HEK293 (cell line): ENCODE measurements around the gene CNN1.
A peak's percentile ranks its signal among the peaks of the same experiment; 100 is the strongest.

Experiments used
- CTCF ChIA-PET: fragments of 350-600 bp; formaldehyde crosslinking; extraction: SDS; loops from one replicate; lab custom pipeline; 2021; ENCODE audit warnings: antibody characterized with exemption; lab: Yijun Ruan, JAX
- POLR2A ChIA-PET: fragments of 300-600 bp; formaldehyde crosslinking; extraction: SDS; loops from one replicate; lab custom pipeline; 2020; ENCODE audit warnings: antibody characterized with exemption, inconsistent platforms; lab: Yijun Ruan, JAX
- H3K27ac ChIP-seq: fragments of 200-500 bp; sonication (Bioruptor generic); 2 replicates; pipeline ENCODE4 v1.5.1; 2014; ENCODE audit warnings: low read depth, low read length, control low read depth, inconsistent platforms; ENCODE audit errors: extremely low read depth
- H3K36me3 ChIP-seq, 2 experiments: fragments of 200-500 bp in 1 of 2; sonication (Bioruptor generic) in 1 of 2; 1 replicate in 1 of 2; 2 replicates in 1 of 2; pipeline ENCODE4 v1.5.1; 2014 to 2017; ENCODE audit warnings: inconsistent platforms in 2 of 2, low read length in 2 of 2; ENCODE audit not compliant: control insufficient read depth in 2 of 2, insufficient read depth in 1 of 2
- H3K4me1 ChIP-seq: fragments of 200-500 bp; sonication (Bioruptor generic); 2 replicates; pipeline ENCODE4 v1.5.1; 2014; ENCODE audit warnings: mild to moderate bottlenecking, low read length, inconsistent platforms; ENCODE audit not compliant: control insufficient read depth, insufficient read depth
- H3K4me3 ChIP-seq: 2 replicates; pipeline ENCODE4 v1.5.1; 2011; ENCODE audit warnings: low read depth, mild to moderate bottlenecking, control low read depth, low read length, moderate library complexity
- H3K9me3 ChIP-seq: fragments of 200-500 bp; sonication (Bioruptor generic); 2 replicates; pipeline ENCODE4 v1.5.1; 2014; ENCODE audit warnings: low read depth, low read length, inconsistent platforms; ENCODE audit not compliant: control insufficient read depth, insufficient read depth
- EGR2 ChIP-seq: fragments of 450-650 bp; formaldehyde crosslinking; IDR thresholded peaks from 2 replicates; pipeline ENCODE4 v1.5.1; 2016; ENCODE audit warnings: low read depth, missing biosample characterization, missing genetic modification characterization
- ZBTB21 ChIP-seq: fragments of 450-650 bp; formaldehyde crosslinking; IDR thresholded peaks from 2 replicates; pipeline ENCODE4 v1.5.1; 2017; ENCODE audit warnings: missing biosample characterization, missing genetic modification characterization
- ZFHX2 ChIP-seq: fragments of 450-650 bp; formaldehyde crosslinking; conservative IDR thresholded peaks from 2 replicates; pipeline ENCODE4 v1.5.1; 2016; ENCODE audit warnings: missing biosample characterization, missing genetic modification characterization
- ZNF19 ChIP-seq: fragments of 450-650 bp; formaldehyde crosslinking; IDR thresholded peaks from 2 replicates; pipeline ENCODE4; 2016; ENCODE audit warnings: missing biosample characterization, missing genetic modification characterization, low read depth
- ZNF239 ChIP-seq: fragments of 450-650 bp; formaldehyde crosslinking; IDR thresholded peaks from 2 replicates; pipeline ENCODE4 v1.5.1; 2016; ENCODE audit warnings: missing biosample characterization, missing genetic modification characterization
- ZNF350 ChIP-seq: fragments of 450-650 bp; formaldehyde crosslinking; IDR thresholded peaks from 2 replicates; pipeline ENCODE4 v1.5.0; 2017; ENCODE audit warnings: missing biosample characterization, mild to moderate bottlenecking, missing genetic modification characterization
- ZNF558 ChIP-seq: fragments of 450-650 bp; formaldehyde crosslinking; IDR thresholded peaks from 2 replicates; pipeline ENCODE4 v1.5.1; 2016; ENCODE audit warnings: missing biosample characterization, missing genetic modification characterization
- ZNF610 ChIP-seq: fragments of 450-650 bp; formaldehyde crosslinking; IDR thresholded peaks from 2 replicates; pipeline ENCODE4 v1.5.1; 2016; ENCODE audit warnings: missing biosample characterization, missing genetic modification characterization, borderline replicate concordance
- ZNF76 ChIP-seq: fragments of 450-650 bp; formaldehyde crosslinking; IDR thresholded peaks from 2 replicates; pipeline ENCODE4; 2016; ENCODE audit warnings: low read depth, missing biosample characterization, missing genetic modification characterization, borderline replicate concordance
- ZNF843 ChIP-seq: fragments of 450-650 bp; formaldehyde crosslinking; IDR thresholded peaks from 2 replicates; pipeline ENCODE4 v1.5.1; 2016; ENCODE audit warnings: missing biosample characterization, missing genetic modification characterization
- ZXDB ChIP-seq: fragments of 450-650 bp; formaldehyde crosslinking; IDR thresholded peaks from 2 replicates; pipeline ENCODE4 v1.5.1; 2016; ENCODE audit warnings: missing biosample characterization, missing genetic modification characterization
- TF ChIP-seq, protein P1 (sequence below): fragments of 450-650 bp; formaldehyde crosslinking; IDR thresholded peaks from 2 replicates; pipeline ENCODE4 v1.5.1; 2016; ENCODE audit warnings: missing biosample characterization, missing genetic modification characterization
- TF ChIP-seq, protein P2 (sequence below): fragments of 450-650 bp; formaldehyde crosslinking; IDR thresholded peaks from 2 replicates; pipeline ENCODE4 v1.5.1; 2016; ENCODE audit warnings: missing biosample characterization, missing genetic modification characterization
- TF ChIP-seq, protein P3 (sequence below): fragments of 450-650 bp; formaldehyde crosslinking; optimal IDR thresholded peaks from 2 replicates; pipeline ENCODE3; 2016; ENCODE audit warnings: missing biosample characterization, mild to moderate bottlenecking, missing genetic modification characterization
- TF ChIP-seq, protein P4 (sequence below): fragments of 450-650 bp; formaldehyde crosslinking; IDR thresholded peaks from 2 replicates; pipeline ENCODE4 v1.5.1; 2016; ENCODE audit warnings: missing biosample characterization, missing genetic modification characterization
- TF ChIP-seq, protein P5 (sequence below): fragments of 450-650 bp; formaldehyde crosslinking; IDR thresholded peaks from 2 replicates; pipeline ENCODE4 v1.5.1; 2016; ENCODE audit warnings: missing biosample characterization, missing genetic modification characterization
- TF ChIP-seq, protein P6 (sequence below): fragments of 450-650 bp; formaldehyde crosslinking; conservative IDR thresholded peaks from 2 replicates; pipeline ENCODE4 v1.5.1; 2016; ENCODE audit warnings: low read depth, missing biosample characterization, missing genetic modification characterization

The CNN1 gene

DNA sequence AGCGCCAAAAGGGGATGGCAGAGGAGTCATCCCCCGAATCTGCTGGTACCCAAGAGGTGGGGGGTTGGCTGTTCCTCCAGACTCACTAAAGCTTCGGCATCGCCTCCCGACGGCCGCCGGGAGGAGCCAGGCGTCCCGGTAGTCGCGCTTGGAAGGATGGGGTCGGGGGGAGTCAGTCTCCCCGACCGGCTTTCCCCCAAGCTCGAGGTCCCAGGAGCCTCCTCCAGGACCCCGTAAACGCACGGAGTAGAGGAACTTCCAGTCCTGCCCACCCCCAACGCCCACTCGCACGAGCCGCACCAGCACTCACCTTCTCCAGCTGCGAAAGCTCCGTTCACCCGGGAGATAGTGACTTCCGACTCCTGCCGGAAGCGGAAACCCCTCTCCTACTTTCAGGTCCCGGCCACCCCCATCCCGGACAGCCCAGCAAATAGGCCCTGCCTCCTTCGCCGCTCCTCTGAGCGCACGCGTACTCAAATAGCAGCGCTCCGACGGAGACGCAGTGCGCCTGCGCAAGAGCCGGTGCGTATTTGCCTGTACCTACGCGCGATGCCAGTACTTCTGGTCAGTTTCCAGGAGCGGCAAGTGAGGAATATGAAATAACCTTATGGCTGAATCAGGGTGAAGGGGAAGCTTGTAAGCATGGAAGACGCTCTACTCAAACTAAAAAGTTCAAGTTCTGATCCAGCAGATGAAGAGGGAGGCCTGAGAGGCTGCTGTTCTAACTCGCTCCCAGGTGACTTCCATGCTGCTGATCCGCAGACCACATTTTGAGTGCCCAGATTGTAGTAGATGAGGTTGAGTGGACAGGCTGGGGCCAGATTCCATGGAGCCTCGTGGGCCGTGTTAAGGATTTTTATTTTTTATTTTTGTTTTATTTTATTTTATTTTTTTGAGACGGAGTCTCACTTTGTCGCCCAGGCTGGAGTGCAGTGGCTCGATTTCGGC, 20.5 kb downstream of the CNN1 start, which contains the start of gene ELOF1:
ELOF1 (minus strand) TSS at position 350 of the 948 bp plus-strand sequence. CDS start 4,883 bp downstream, outside the sequence.
- Histone ChIP-seq H3K27ac (peak within 1 kb of the TSS; percentile 10; the same call in 1 of the 2 replicates), H3K36me3 (peaks cover 0 to 24% of the 10 kb centered on the region in 2 experiments; a peak in 2 of 3 replicates), H3K4me3 (peak within 1 kb of the TSS; percentile 79), H3K4me1 (no peaks in the 10 kb centered on the region), H3K9me3 (no peaks in the 10 kb centered on the region)
- CTCF ChIA-PET: interaction anchor here (0.6 to 1.6 kb wide), 11 partner anchors 10 to 282 kb away, joined by 3 to 7 read pairs (median 3); no protein-coding TSS in a partner anchor
- POLR2A ChIA-PET: interaction anchor here (0.5 to 2.1 kb wide), 14 partner anchors 10 to 962 kb away, joined by 3 to 11 read pairs (median 4); partner anchors contain the start of genes ECSIT and SWSAP1
- TF ChIP-seq, protein P1, sequence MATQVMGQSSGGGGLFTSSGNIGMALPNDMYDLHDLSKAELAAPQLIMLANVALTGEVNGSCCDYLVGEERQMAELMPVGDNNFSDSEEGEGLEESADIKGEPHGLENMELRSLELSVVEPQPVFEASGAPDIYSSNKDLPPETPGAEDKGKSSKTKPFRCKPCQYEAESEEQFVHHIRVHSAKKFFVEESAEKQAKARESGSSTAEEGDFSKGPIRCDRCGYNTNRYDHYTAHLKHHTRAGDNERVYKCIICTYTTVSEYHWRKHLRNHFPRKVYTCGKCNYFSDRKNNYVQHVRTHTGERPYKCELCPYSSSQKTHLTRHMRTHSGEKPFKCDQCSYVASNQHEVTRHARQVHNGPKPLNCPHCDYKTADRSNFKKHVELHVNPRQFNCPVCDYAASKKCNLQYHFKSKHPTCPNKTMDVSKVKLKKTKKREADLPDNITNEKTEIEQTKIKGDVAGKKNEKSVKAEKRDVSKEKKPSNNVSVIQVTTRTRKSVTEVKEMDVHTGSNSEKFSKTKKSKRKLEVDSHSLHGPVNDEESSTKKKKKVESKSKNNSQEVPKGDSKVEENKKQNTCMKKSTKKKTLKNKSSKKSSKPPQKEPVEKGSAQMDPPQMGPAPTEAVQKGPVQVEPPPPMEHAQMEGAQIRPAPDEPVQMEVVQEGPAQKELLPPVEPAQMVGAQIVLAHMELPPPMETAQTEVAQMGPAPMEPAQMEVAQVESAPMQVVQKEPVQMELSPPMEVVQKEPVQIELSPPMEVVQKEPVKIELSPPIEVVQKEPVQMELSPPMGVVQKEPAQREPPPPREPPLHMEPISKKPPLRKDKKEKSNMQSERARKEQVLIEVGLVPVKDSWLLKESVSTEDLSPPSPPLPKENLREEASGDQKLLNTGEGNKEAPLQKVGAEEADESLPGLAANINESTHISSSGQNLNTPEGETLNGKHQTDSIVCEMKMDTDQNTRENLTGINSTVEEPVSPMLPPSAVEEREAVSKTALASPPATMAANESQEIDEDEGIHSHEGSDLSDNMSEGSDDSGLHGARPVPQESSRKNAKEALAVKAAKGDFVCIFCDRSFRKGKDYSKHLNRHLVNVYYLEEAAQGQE (tag by site-specific recombination): peak; percentile 27; the same call in 1 of the 2 replicates
- peak; percentile 84; the same call in 1 of the 2 replicates for TF ChIP-seq ZNF610 (tag by site-specific recombination)
- TF ChIP-seq, protein P2, sequence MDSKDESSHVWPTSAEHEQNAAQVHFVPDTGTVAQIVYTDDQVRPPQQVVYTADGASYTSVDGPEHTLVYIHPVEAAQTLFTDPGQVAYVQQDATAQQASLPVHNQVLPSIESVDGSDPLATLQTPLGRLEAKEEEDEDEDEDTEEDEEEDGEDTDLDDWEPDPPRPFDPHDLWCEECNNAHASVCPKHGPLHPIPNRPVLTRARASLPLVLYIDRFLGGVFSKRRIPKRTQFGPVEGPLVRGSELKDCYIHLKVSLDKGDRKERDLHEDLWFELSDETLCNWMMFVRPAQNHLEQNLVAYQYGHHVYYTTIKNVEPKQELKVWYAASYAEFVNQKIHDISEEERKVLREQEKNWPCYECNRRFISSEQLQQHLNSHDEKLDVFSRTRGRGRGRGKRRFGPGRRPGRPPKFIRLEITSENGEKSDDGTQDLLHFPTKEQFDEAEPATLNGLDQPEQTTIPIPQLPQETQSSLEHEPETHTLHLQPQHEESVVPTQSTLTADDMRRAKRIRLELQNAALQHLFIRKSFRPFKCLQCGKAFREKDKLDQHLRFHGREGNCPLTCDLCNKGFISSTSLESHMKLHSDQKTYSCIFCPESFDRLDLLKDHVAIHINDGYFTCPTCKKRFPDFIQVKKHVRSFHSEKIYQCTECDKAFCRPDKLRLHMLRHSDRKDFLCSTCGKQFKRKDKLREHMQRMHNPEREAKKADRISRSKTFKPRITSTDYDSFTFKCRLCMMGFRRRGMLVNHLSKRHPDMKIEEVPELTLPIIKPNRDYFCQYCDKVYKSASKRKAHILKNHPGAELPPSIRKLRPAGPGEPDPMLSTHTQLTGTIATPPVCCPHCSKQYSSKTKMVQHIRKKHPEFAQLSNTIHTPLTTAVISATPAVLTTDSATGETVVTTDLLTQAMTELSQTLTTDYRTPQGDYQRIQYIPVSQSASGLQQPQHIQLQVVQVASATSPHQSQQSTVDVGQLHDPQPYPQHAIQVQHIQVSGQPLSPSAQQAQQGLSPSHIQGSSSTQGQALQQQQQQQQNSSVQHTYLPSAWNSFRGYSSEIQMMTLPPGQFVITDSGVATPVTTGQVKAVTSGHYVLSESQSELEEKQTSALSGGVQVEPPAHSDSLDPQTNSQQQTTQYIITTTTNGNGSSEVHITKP (tag by site-specific recombination): peak; percentile 79
- TF ChIP-seq ZNF239: no peak
- TF ChIP-seq, protein P3, sequence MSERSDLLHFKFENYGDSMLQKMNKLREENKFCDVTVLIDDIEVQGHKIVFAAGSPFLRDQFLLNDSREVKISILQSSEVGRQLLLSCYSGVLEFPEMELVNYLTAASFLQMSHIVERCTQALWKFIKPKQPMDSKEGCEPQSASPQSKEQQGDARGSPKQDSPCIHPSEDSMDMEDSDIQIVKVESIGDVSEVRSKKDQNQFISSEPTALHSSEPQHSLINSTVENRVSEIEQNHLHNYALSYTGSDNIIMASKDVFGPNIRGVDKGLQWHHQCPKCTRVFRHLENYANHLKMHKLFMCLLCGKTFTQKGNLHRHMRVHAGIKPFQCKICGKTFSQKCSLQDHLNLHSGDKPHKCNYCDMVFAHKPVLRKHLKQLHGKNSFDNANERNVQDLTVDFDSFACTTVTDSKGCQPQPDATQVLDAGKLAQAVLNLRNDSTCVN (tag by site-specific recombination): peak; percentile 26
- TF ChIP-seq ZNF558 (tag by site-specific recombination): no peak
- peak; percentile 53; the same call in 1 of the 2 replicates for TF ChIP-seq ZXDB (tag by site-specific recombination)
- TF ChIP-seq ZBTB21: 0 out of 2 replicates have a peak, but pooled peaks have one; percentile 27
- peak; percentile 86 for TF ChIP-seq EGR2
- no peak for TF ChIP-seq ZNF19 (tag by site-specific recombination)
- TF ChIP-seq ZNF76: peak; percentile 65
- TF ChIP-seq, protein P4, sequence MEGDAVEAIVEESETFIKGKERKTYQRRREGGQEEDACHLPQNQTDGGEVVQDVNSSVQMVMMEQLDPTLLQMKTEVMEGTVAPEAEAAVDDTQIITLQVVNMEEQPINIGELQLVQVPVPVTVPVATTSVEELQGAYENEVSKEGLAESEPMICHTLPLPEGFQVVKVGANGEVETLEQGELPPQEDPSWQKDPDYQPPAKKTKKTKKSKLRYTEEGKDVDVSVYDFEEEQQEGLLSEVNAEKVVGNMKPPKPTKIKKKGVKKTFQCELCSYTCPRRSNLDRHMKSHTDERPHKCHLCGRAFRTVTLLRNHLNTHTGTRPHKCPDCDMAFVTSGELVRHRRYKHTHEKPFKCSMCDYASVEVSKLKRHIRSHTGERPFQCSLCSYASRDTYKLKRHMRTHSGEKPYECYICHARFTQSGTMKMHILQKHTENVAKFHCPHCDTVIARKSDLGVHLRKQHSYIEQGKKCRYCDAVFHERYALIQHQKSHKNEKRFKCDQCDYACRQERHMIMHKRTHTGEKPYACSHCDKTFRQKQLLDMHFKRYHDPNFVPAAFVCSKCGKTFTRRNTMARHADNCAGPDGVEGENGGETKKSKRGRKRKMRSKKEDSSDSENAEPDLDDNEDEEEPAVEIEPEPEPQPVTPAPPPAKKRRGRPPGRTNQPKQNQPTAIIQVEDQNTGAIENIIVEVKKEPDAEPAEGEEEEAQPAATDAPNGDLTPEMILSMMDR (tag by site-specific recombination): peak; percentile 45
- TF ChIP-seq ZNF843 (tag by site-specific recombination): peak; percentile 15; the same call in 1 of the 2 replicates
- TF ChIP-seq, protein P5, sequence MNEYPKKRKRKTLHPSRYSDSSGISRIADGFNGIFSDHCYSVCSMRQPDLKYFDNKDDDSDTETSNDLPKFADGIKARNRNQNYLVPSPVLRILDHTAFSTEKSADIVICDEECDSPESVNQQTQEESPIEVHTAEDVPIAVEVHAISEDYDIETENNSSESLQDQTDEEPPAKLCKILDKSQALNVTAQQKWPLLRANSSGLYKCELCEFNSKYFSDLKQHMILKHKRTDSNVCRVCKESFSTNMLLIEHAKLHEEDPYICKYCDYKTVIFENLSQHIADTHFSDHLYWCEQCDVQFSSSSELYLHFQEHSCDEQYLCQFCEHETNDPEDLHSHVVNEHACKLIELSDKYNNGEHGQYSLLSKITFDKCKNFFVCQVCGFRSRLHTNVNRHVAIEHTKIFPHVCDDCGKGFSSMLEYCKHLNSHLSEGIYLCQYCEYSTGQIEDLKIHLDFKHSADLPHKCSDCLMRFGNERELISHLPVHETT (tag by site-specific recombination): 0 out of 2 replicates have a peak, but pooled peaks have one; percentile 57
- TF ChIP-seq ZFHX2 (tag by site-specific recombination): peak; percentile 91
- no peak for TF ChIP-seq ZNF350
- TF ChIP-seq, protein P6, sequence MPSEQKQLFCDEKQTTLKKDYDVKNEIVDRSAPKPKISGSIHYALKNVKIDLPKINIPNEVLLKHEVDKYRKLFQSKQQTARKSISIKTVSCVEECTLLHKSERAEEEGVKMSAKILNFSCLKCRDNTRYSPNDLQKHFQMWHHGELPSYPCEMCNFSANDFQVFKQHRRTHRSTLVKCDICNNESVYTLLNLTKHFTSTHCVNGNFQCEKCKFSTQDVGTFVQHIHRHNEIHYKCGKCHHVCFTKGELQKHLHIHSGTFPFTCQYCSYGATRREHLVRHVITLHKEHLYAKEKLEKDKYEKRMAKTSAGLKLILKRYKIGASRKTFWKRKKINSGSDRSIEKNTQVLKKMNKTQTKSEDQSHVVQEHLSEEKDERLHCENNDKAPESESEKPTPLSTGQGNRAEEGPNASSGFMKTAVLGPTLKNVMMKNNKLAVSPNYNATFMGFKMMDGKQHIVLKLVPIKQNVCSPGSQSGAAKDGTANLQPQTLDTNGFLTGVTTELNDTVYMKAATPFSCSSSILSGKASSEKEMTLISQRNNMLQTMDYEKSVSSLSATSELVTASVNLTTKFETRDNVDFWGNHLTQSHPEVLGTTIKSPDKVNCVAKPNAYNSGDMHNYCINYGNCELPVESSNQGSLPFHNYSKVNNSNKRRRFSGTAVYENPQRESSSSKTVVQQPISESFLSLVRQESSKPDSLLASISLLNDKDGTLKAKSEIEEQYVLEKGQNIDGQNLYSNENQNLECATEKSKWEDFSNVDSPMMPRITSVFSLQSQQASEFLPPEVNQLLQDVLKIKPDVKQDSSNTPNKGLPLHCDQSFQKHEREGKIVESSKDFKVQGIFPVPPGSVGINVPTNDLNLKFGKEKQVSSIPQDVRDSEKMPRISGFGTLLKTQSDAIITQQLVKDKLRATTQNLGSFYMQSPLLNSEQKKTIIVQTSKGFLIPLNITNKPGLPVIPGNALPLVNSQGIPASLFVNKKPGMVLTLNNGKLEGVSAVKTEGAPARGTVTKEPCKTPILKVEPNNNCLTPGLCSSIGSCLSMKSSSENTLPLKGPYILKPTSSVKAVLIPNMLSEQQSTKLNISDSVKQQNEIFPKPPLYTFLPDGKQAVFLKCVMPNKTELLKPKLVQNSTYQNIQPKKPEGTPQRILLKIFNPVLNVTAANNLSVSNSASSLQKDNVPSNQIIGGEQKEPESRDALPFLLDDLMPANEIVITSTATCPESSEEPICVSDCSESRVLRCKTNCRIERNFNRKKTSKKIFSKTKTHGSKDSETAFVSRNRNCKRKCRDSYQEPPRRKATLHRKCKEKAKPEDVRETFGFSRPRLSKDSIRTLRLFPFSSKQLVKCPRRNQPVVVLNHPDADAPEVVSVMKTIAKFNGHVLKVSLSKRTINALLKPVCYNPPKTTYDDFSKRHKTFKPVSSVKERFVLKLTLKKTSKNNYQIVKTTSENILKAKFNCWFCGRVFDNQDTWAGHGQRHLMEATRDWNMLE: 0 out of 2 replicates have a peak, but pooled peaks have one; percentile 43
